Limb (tissue), 2 donors: ENCODE measurements around the gene GPR139.

ENCODE experiments used
- DNase-seq, 2 donors: peaks; one replicate each; pipeline ENCODE4 v3.0.0-alpha.2; 2016; ENCODE audit errors: extremely low spot score in 2 of 2

The GPR139 gene

DNA sequence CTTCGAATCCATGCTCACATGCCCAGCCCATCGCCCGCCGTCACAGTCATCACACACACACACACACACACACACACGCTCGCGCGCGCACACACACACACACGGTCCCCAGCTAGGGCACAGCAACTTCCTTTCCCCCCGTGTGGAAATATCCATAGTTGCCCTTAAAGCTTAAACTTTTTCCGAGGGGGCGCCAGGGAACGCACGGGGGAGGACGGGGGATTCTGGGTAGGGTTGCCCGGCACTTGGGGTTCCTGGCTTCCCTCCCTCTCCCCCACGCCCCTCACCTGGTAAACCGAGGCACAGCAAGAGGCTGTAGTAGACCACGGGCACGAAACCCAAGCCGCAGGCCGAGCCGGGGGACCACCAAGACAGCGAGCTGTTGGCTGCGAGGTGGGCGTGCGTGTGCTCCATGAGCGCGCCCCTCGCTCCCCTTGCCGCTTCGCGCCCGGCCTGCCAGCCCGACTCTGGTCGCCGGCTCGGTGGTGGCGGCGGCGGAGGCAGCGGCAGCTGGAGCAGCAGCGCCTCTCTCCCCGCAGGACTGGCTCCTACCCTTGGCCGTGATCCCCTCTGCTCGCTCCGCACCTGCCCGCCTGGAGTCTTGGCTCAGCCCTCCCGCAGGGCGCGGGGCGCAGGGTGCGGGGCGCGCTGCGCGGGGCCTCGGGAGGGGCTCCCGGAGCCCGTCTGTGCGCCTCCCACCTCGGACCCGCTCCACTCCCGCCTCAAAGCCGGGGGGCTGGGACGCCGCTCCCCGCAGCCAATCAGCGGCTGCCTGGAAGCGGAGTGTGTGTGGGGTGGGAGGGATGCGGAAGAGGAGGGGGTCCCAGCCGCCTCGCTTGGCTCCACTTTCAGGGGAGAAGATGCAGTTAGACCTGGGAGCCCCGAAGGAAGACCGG is at the start of gene GPR139:
Gene GPR139 (minus strand): TSS at position 688 of the 896 bp plus-strand sequence. CDS start 274 bp downstream, at position 414.
- DNase-seq, result peak in 1 of 2 donors; percentile 65

DNA sequence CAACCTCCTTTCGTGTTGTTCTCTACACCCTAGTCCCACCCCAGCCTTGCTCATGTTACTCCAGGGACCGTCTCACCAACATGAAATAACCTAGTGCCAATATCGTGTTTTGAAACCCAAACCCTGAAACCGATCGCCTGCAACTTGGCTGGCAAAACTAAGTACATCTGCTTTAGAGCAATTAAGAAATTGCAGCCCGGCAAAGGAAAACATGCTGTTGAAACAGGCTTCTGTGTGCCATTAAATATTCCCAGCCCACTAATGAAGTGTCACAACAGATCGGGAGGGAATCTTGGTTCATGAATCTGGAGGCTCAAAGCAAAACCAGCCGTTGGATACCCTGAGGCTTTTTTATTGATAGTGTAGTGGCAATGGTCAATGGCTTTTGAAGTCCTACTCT is 48.3 kb upstream of the GPR139 start:
- no peak for DNase-seq

DNA sequence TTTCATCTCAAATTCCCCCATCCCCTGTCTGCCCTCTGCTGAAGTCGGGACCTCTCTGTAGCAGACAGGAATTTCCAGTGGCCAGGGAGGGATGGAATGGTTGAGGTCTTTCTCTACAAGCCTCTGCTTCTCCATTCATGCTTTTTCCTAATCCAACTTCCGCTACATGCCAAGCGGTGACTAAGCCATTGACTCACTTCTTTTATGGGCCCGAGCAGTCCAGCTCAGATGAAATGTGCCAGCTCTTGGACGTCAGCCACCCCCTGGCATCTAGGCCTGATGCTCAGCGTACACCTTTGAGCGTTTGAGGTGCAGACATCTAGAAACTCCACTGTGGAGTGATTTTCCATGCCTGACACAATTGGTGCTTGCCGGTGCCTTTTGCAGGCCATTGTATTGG is 40.7 kb upstream of the GPR139 start:
- no peak for DNase-seq

DNA sequence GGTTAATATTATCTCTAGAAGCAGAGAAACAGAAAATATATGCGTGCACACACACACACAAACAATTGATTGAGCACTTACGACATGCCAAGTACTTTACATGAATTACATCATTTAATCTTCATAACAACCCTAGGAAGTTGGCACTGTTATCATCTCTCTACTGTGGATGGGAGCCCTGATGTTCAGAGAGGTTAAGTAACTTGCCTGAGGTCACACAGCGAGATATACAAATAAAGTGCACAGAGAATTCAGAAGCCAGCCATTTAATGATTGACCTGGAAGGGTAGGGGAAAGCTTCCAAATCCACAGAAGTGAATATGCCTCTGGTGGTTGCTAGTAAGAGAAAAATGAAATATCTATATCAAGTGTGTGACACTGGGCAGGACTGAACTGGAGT is 37.5 kb upstream of the GPR139 start:
- no peak for DNase-seq

DNA sequence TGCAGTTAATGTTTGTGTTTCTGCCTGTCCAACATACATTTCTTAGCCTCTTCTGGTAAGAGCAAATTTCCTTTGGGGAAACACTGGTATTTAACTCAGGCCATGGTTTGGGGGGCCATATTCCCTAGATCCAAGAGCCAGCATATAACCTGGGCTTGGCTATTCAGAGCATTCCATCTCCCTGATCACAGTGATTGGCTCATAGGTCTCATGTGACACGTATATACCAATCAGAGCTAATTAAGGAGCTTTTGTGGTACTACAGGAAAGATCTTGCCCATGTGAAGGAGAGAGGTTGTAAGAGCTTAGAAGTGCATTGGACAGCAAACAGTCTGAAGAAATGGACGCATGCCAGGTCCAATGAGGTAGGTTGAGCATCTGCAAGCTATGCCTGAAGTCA is 33.4 kb upstream of the GPR139 start:
- no peak for DNase-seq

DNA sequence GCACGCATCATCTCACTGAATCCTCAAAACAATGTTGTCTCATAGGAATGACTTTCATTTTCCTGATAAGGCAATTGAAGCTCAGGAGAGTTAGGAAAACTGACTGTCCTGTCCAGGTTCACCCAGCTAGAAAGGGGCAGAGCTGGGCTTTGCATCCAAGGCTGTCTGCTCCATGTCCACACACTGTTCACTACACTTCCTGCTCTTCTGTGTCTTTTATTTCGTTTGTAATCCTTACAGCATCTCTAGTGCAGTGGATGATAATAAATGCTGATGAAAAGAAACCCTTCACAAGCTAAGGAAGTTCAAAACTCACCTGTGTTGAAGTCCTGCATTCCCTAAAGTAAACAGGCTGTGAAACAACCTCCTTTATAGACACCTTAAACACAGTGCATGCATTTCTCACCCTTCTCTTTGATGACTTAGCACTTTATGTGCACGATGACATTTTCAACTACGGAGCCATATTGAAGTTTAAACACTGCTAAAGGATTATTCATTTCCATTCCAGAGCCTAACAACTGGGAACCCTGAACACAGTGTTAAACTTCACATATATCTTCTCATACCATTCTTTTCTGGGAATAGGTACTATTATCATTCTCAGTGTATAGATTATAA is 31.0 kb upstream of the GPR139 start:
- DNase-seq, result no peak

DNA sequence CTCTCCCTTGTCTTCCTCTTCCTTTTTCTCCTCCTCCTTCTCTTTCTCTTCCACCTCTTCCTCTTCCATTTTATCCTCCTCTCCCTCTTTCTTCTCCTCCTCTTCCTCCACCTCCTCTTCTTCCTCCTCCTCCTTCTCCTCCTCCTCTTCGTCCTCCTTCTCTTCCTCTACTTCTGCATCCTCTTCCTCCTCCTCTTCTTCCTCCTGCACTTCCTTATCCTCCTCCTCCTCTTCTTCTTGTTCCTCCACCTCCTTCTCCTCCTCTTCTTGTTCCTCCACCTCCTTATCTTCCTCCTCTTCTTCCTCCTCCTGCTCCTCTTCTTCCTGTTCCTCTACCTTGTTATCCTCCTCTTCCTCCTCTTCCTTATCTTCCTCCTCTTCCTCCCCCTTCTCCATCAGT is 28.8 kb upstream of the GPR139 start:
- DNase-seq, result no peak

DNA sequence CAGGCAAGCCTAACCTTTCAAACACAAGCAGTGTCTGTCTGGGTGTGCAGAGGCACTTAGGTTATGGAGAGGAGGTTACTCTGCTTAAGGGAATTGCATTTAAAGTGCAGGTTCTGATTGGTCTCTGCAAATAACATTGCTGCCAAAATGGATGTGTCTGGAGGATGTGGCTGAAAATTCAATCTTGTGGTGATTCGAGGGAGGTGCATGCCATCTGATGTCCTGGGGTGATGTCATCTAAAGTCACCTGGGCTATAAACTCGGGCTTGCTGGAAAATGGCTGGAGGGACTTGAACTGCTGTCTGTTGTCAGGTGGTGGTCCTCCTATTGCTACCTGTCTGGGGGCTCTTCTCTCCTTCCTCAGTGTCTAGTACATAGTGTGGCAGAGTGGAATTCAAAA is 28.3 kb upstream of the GPR139 start:
- DNase-seq, result no peak

DNA sequence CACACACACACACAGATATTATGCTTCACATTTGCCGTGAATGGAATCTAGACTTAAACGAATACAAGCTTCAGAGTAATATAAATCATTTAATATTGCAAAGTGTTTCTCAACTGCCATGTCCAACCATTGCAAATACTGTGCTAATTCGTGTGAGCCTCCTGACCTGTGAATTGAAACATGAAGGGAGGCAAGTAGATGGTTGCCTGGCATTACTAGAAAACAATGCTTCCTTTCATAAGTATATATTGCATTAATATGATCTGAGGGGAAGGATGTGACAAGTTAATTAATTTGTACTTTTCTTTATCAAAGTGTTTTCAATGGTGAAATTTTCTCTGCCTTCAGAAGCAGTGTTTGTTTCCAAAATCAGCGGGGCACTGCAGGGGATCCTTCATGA is 25.7 kb upstream of the GPR139 start:
- no peak for DNase-seq

DNA sequence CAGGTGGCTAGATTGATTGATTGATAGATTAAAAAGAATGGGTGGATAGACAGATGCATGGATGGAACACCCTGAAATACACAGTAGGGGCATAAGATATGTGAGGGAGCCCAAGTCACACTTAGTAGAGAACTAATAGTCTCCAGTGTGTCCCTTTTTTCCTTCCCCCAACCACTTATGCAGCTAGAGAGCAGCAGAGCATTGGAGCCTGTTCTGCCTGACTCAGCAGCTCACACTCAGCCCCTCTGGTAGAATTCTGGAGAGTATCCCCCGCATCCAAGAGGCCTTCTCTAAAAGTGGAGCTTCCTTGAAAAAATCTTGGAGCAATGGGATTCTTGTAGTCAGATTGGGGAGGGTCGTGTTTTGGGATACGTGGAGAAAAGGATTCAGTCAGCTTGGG is 20.5 kb upstream of the GPR139 start:
- no peak for DNase-seq

DNA sequence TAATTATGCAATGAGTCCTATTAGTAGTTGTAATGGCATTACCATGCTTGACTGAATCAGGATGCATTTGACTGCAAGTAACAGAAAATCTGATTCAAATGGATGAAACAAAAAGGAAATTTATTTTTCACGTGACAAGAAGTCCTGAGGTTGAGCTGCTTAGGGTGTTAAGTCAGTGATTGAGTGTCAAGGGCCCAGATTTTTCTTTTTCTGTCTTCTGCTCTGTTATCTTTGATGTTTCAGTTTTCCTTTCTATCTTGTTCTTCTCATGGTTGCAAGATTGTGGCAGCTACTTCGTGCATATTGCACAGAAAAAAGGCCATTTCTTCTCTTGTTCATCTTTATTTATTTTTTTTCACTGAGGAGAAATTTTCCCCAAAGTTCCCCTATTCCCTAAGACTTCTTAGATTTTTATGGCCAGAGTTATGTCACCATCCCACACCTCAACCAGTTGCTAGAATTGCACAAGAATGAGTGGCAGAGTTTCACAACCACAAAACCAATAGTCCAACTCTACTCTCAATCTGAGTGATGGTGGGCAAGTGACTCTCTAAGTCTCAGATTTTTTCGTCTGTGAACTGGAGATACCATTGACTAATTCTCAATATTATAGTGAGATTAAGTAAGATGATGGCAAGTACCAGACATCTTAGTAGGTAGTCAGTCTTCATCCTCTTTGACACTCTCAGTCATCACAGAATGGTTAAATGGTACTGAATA is 15.7 kb upstream of the GPR139 start:
- DNase-seq, result no peak

DNA sequence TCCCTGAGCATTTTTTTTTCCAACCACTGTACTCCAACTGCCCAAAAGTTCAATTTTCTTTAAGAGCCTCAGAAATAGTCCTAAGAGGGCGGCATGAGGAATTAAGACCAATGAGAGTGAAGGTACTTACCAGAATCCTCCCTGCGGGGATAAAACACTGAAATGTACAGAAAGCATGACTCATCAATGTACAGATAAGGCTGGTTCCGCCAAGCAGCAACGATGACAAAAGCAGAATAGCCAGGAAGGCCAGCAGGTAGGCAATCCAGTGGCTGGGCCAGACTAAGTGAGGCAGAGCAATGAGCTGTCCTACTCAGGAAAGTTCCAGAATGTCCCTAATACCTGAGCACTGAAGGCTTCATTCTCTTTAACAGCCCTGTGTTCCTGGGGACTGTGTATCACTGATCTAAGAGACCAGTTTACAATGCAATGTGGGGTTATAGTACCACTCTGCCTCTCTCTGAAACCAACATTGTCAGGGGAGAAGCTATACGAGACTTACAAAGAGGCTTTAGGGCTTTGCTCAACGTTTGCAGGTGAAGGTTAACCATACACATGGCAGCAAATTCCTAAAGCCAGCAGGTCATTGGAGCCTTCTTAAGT is 11.0 kb upstream of the GPR139 start:
- no peak for DNase-seq

DNA sequence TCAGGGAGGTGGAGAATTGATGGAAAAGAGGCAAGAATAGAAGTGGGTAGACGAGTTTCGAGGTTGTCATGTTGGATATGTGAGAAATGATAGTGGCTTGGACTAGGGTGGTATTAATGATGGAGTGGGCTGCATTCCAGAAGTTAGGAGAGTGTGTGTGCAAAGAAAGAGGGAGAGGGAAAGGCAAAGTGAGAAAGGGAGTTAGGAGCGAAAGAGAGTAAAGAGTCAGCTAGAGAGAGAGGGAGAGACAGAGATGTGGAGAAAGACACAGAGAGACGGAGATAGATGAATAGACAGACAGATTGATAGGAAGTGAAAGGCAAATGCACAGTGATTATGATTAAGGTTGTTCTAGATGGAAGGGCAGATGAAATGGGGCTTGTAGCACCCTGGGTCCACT is 5.4 kb upstream of the GPR139 start:
- no peak for DNase-seq

DNA sequence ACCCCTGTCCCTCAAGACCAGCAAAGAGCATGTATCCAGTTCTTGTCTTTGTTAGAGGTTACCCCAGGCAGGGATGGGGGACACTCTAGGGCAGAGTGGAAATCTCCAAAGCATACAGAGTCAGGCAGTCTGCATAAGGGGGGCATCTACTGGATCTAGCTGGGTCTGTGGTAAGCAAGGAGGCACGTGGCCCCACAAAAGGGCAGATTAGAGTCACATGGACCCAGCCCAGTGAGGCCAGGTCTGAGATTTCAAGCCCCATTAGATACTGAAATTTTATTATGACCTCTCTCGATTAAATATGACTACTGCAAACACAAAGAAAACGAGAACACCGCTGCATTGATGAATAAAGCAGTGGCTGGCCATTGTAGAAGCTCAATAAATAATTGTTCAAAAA is 1.6 kb upstream of the GPR139 start:
- no peak for DNase-seq

DNA sequence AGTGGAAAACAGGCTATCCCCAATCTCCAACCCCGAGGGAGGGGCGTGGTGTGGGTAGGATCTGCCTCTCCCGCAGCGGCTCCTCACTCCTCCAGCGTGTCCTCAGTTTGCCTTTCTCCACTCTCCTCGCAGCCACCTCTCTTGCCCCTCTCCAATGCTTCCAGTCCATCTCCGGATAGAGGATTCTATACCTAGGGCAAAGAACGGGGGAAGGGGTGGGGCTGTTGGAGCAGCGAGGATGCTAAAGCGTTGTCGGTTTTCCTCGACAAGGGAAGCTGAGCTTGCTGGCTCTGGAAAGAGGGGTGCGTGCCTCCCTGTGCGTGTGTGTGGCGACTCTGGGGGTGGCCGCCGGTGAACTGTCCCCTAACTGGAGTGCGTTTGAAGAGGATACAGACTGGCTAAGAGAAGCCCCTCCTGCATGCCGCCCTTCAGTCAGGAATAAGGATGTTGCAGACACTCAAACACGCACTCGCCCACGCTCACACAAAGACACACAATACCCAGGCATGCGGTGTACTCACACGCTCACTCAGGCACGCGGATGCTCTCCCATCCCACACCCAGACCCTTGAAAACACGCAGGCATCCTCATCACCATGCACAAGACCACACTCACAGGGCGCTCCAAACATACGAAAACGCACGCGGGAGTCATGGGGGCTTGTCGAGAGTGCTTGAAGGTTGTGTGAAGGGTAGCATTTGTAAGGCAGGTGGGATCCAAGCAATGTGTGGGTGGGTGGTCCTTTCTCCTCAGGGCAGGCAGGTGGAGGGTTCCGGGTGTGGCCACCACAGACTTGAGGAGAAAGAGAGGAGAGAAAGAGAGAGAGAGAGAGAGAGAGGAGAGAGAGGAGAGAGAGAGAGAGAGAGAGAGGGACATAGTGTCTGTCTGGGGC is 655 bp upstream of the GPR139 start:
- DNase-seq, result no peak

DNA sequence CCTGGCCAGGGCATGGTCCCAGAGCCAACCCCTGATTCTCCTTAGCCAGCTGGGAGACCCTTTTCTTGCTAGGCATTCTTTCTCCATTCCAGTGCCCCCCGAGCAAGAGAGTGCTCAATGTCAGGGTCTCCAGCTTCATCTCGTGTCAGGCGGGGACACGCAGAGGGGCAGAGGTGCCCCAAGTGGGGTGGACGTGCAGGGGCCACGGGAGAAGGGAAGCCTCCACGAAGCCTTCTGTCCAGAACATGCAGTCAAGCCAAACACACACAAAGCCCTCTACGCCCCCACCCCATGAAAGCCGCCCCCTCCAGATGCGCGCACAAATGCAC is 852 bp downstream of the GPR139 start:
- DNase-seq, result no peak

DNA sequence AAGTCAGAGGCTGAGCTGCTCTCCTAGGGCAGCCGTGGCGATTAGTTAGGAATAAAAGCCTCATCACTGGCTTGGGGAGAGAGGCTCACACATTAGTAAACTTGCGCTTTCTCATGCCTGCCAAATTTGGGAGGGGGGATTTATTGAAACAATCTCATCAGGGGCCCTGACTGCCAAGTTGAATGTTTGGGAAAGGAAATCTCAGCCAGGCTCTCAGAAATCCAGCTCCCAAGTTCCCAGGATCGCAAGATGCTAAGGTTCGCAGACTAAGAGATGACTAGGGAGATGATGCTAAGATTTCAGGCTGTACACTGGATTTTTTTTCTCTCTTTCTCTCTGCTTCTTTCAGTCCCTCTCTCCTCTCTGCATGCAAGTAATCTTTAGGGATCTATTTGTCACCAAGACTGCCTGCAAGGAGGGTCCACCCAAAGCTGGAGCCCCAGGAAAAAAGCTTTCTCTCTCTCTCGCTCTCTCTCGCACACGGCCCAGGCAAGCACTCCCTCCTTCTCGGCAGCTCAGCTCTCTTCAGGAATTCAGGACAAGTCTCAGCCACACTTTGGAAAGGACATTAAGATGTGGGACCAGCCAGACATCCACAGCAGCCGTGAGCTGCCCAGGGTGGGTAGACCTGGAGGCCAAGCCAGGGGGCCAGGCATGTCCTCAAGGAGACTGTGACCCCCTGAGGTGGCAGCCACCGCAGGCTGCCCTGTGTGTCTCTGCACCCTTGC is 1.4 kb downstream of the GPR139 start:
- no peak for DNase-seq

DNA sequence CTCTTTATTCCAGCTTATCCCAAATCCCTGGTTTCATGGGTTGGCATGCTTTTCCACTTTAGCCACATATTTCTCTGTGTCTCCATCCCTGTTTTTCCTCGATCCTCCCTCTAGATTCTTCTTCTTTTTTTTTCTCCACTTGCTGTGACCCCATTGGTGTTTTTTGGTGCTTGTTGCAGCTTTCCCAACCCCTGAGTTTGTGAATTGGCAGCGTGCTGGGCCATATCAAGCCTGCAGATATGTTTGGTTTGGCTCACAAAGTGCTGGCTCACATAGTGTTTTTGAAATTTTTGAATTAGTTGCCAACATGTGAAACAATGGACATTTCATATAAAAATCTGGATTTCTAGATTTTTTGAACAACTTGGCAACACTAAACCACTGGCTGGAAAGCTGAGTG is 8.8 kb downstream of the GPR139 start:
- no peak for DNase-seq

DNA sequence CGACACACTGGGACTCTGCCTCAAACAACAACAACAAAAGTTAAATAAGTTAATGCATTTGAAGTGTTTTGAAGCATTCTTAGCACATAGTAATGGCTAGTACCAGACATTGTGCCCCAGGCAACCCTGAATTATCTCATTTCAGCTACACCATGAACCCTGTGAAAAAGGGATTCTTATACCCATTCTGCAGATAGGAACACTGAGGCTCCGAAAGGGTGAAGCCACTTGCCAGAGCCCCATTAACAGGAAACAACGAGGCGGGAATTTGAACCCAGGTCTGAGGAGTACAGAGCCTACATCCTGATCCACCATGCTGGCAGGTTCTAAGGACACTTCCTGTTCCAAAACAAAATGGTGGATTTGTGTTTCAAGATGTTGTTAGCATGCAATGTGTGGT is 9.2 kb downstream of the GPR139 start:
- DNase-seq, result no peak

DNA sequence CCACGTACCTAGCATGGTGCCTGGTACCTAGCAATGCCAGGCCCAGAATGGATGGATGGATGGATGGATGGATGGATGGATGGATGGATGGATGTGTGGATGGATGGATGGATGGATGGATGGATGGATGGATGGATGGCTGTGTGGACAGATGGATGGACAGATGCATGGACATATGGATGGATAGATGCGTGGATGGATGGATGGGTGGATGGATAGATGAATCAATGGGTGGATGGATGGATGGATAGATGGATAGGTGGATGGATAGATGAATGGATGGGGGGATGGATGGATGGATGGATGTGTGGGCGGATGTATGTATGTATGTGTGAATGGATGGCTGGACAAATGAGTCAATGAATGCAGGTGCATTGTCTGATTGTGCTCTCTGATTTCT is 12.6 kb downstream of the GPR139 start:
- DNase-seq, result no peak

DNA sequence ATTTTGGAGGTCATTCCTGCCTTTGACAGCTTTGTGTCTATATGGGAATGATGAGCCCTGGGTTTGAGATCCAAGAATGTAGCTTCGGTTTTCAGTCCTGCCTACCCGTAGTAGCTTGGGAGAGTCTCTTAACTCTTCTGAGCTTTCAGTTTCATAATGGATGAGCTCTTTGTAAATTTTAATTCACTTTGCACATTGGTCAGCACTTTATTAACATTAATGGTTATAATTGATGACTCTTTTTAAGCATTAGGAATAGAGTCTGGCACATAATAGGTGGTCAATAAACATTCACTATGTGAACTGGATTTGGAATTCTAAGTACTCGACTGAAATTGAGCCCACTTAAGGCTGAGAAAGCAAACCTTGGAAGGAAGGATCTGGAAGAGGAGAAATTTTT is 17.3 kb downstream of the GPR139 start:
- no peak for DNase-seq
